NCI-H748 treated with DMSO at 0.1 percent for 48 hours (cell line): ENCODE measurements around the gene DARS1.
A peak's percentile ranks its signal among the peaks of the same experiment; 100 is the strongest.
"Not testable (repeated sequence)": the region's sequence is repeated elsewhere in the genome, so short reads cannot be mapped to it uniquely, and the experiment has no call there.

Experiments
- DNase-seq: peaks from one replicate; lab custom pipeline; 2025; lab: John Stamatoyannopoulos, UW

The DARS1 gene

GRCh38 chr2:135984199-135985017 is 1.0 kb downstream of the DARS1 start:
- DNase-seq: peak; percentile 86

DNA sequence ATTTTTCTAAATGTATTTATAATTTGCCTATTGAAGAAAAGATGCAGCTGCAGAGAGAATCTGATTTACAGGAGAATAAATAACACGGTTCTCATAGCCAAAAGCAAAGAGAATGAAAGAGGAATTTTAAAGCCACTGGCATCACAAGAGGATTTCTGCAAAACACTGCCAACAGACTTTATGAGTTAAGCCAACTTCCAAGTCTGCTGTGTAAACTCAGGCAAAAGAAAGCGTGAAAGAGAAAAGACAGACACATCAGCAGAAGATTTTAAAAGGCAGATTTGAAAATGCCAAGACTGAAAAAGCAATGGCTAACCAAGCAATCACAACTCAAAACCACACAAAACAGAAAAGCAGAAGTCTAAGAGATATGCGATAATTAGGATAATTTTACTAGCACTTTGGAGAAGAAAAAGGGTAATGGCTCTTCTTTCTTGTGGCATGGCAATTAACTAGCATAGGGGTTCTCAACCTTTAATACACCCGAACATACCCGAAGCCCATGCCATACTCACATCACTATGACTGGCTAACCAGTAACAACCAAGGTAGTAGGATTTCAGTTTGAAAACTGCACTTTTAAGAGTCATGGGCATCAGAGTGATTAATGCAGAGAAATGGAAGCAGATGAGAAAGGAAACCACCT is 4.9 kb downstream of the DARS1 start:
- no peak for DNase-seq

GRCh38 chr2:135975702-135976101 is 9.7 kb downstream of the DARS1 start:
- DNase-seq: no peak

- no peak for DNase-seq
These were observed 11.4 kb downstream of the DARS1 start for GRCh38 chr2:135974036-135974435.

GRCh38 chr2:135969655-135970387 is 15.6 kb downstream of the DARS1 start:
- no peak for DNase-seq

GRCh38 chr2:135965756-135966155 is 19.7 kb downstream of the DARS1 start:
- DNase-seq: no peak

DNA sequence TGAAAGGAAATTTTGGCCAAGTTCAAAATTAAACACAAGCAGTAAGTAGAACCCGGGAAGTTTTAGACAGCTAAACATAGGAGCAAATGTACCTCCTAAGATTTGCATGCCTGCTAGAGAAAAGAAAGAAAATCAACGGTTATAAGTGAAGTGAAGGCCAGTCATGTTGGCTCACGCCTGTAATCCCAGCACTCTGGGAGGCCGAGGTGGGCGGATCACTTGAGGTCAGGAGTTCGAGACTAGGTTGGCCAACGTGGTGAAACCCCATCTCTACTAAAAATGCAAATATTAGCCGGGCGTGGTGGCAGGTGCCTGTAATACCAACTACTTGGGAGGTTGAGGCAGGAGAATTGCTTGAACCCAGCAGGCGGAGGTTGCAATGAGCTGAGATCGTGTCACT is 21.0 kb downstream of the DARS1 start:
- DNase-seq: not testable (repeated sequence)

DNA sequence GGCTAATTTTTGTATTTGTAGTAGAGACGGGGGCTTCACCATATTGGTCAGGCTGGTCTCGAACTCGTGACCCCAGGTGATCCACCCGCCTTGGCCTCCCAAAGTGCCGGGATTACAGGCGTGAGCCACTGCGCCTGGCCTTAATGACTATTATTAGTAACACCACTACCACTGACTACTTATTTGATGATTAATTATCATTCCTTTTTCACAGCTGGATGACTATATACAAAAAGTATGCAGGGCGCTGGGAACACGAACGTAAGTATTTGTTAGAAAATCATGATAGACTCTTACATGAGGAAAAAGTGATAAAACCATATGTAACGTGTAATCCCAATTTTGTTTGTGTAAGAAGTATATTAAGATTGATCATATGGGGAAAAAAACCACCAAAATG is 21.6 kb downstream of the DARS1 start:
- no peak for DNase-seq

DNA sequence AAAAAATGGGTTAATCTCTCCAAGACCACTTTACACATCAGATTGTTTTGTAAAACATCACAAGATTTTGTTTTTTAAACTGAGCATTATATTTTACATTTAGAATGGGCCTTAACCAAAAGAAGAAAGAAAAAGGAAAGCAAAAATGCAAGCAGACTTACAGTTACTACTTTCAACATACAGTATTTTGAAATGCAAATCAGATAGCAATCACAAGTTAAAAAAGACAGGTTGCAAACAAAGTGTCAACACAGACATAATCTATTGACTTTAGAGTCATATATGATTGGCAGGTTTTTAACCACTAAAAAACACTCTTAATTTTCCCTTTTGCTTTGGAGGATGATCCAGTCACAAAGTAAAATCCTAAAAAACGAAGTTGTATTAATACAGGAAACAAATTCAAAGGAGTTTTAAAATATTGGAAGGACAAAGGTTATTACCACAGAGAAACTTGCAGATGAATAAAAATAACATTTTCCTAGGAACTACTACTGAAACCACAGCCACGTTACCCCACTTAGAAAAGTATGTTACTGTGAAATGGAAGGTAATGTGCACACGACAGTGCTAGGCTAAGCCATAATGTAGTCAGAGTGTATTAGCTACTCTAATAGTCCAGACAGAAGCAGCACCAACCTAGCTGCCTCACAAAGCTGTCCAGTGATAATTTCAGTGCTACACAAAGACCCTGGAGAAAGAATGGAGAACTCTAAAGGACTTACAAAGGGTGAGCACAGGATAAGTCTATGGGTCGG is 22.9 kb downstream of the DARS1 start:
- no peak for DNase-seq

GRCh38 chr2:135960656-135961551 is 24.5 kb downstream of the DARS1 start:
- peak; percentile 67 for DNase-seq

GRCh38 chr2:135960150-135960549 is 25.3 kb downstream of the DARS1 start:
- no peak for DNase-seq

- not testable (repeated sequence) for DNase-seq
These were observed 26.5 kb downstream of the DARS1 start for GRCh38 chr2:135958927-135959326.

DNA sequence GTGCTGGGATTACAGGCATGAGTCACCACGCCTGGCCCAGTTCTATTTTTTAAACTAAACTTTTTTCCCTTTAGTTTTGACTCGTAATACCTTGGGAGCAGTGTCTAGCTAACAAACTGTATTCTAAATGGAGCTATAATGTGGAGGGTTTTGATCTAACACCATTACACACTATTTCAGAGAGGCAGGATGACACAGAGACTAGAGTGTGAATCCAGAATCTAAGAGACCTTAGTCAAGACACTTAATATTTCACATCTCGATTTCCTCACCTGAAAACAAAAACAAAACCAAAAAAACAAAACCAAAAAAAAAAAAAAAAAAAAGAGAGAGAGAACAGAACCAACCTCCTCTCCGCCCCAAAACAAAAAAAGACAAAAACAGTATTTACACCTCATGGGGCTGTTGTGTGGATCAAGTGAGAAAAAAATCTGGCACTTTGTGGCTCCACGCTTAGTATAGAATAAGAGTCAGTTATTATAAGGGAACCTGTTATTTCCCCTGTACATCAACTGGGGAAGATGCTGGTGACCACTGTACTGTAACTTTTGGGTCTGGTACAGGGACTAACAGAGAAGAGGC is 31.3 kb downstream of the DARS1 start:
- no peak for DNase-seq

DNA sequence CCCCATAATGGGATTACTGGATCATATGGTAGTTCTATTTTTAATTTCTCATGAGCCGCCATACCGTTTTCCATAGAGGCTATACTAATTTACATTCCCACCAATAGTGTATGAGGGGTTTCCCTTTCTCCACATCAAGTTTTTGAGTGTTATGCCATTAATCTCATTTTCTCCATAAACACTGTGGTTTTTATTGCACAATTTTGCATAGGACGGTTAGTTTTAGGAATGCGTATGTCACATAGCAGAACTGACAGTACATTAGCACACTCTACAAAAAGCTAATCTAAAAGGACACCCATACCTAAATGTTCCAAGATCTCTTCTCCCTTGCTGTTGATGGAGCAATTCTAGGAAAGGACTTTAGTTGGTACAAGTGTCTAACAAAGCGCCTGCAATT is 32.5 kb downstream of the DARS1 start:
- DNase-seq: no peak

DNA sequence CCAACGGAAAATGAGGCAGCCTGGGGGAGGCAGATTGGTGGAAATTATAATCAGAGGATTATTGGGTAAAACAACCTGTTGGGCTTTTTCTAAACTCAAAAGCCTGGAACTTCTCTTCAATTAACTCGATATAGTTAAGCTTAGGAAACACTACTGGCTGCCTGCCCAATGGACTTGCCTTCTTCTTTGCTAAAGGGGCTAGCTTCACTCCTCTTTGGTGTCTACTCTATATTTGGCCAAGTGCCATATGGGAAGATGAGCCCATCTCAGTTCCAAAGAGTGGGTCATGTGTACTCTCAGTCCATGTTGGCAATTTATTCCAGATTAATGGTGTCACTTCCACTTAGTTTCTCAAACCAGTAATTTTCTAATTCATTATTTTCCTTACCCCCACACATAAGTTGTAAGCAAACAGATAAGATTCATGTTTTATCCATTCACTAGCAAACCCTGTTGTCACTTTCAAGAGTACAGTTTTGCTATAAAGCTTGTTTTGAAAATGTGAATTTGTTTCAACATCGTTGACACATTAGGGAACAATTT is 34.3 kb downstream of the DARS1 start:
- peak; percentile 52 for DNase-seq

GRCh38 chr2:135949451-135950234 is 35.8 kb downstream of the DARS1 start:
- DNase-seq: no peak

DNA sequence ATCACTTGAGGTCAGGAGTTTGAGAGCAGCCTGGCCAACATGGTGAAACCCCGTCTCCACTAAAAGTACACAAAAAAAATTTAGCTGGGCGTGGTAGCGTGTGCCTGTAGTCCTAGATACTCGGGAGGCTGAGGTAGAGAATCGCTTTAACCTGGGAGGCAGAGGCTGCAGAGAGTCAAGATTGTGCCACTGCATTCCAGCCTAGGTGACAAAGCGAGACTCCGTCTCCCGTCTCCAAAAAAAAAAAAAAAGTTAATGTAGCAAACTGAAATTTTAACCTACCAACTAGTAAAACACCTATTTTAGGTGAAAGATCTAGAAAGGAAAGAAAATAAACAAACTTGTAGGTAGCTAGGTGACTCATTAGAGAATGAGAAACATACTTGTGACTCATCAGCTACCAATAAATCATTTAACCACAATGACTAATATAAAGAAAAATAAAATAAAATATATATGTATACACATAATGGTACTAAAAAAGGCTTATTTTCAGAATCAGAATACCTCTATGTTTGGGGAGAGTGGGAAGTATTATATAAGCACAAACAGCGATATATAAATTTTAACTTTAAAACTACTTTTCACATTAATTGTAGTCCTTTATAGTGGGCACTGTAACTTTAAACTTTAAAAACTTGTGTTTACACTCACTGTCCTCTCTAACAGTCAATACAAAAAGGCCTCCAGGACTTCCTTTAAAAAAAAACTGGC is 36.6 kb downstream of the DARS1 start:
- DNase-seq: no peak

GRCh38 chr2:135948141-135948540 is 37.3 kb downstream of the DARS1 start:
- DNase-seq: no peak

GRCh38 chr2:135947483-135947882 is 37.9 kb downstream of the DARS1 start:
- DNase-seq: no peak
